Endothelial cell of umbilical vein (primary cell): ENCODE results near the gene C1orf53. TPM values are rescaled to one million over a fixed set of nuclear protein-coding genes. Genes with fewer than 3 reads are reported as not detected.

Experiments
- BruUV-seq: library from RNA; stranded (reverse); fragments of 400-500 nt; replicated peaks from 2 replicates; lab custom pipeline; 2021; lab: Mats Ljungman, UMichigan
- CTCF ChIA-PET: fragments of 300-600, 350-600 bp; sonication (Branson Sonifier 250); formaldehyde crosslinking; loops from one replicate; lab custom pipeline; 2021; ENCODE audit warnings: antibody characterized with exemption, inconsistent platforms; lab: Charles Lee
- POLR2A ChIA-PET: fragments of 300-600, 350-600 bp; sonication (Branson Sonifier 250); formaldehyde crosslinking; loops from one replicate; lab custom pipeline; 2021; ENCODE audit warnings: antibody characterized with exemption, inconsistent platforms; lab: Charles Lee
- DNase-seq: peaks from one replicate; pipeline ENCODE4 v3.0.0-alpha.2; 2011; ENCODE audit warnings: low read depth, low spot score
- FAIRE-seq: peaks from 2 replicates; lab custom pipeline; 2011; peaks lifted over from hg19 to GRCh38; lab: Jason Lieb, UNC
- H2AFZ ChIP-seq: 2 replicates; pipeline ENCODE4 v1.6.0; 2012; ENCODE audit warnings: low read depth, low read length, control low read depth, inconsistent platforms
- H3K27ac ChIP-seq: 2 replicates; pipeline ENCODE4 v1.5.1; 2011; ENCODE audit warnings: low read depth, mild to moderate bottlenecking, control low read depth, low read length, moderate library complexity; ENCODE audit not compliant: insufficient read depth
- H3K27me3 ChIP-seq, 2 experiments: 2 replicates each; pipeline versions ENCODE4 v1.6.0 to v1.6.1; 2011; ENCODE audit warnings: low read length in 2 of 2, mixed read lengths in 1 of 2; ENCODE audit not compliant: control insufficient read depth in 2 of 2, insufficient read depth in 2 of 2
- H3K36me3 ChIP-seq, 2 experiments: 2 replicates in 1 of 2; 3 replicates in 1 of 2; pipeline ENCODE4 v1.5.1; 2011; ENCODE audit warnings: low read length in 2 of 2, mild to moderate bottlenecking in 1 of 2, moderate library complexity in 1 of 2; ENCODE audit not compliant: control insufficient read depth in 2 of 2, insufficient read depth in 2 of 2; ENCODE audit errors: extremely low read depth in 1 of 2
- H3K4me1 ChIP-seq: 3 replicates; pipeline ENCODE4 v1.5.1; 2011; ENCODE audit warnings: mild to moderate bottlenecking, low read length; ENCODE audit not compliant: control insufficient read depth, insufficient read depth; ENCODE audit errors: extremely low read depth
- H3K4me2 ChIP-seq: 2 replicates; pipeline ENCODE4 v1.6.1; 2011; ENCODE audit warnings: low read length, control low read depth, mixed read lengths; ENCODE audit not compliant: insufficient read depth
- H3K4me3 ChIP-seq, 3 experiments: fragments of 200-600 bp in 1 of 3; sonication (generic), shearing (Covaris generic) in 1 of 3; replicated peaks in 1 of 3; 2 replicates each; pipeline ENCODE4 v1.5.1; 2011 to 2016; ENCODE audit warnings: control low read depth in 3 of 3, low read length in 3 of 3, mild to moderate bottlenecking in 2 of 3, inconsistent platforms in 1 of 3, low read depth in 1 of 3, moderate library complexity in 1 of 3; ENCODE audit not compliant: insufficient read depth in 1 of 3
- H3K79me2 ChIP-seq: 2 replicates; pipeline ENCODE4 v1.6.0; 2012; ENCODE audit warnings: low read length, inconsistent platforms; ENCODE audit not compliant: control insufficient read depth, insufficient read depth
- H3K9ac ChIP-seq: replicated peaks from 2 replicates; pipeline ENCODE3; 2011; ENCODE audit warnings: low read length, control low read depth; ENCODE audit not compliant: insufficient read depth; ENCODE audit errors: extremely low read depth
- H3K9me1 ChIP-seq: replicated peaks from 3 replicates; pipeline ENCODE4 v1.6.0; 2011; ENCODE audit warnings: mild to moderate bottlenecking, low read length; ENCODE audit not compliant: control insufficient read depth, insufficient read depth; ENCODE audit errors: extremely low read depth
- H3K9me3 ChIP-seq: replicated peaks from 2 replicates; pipeline ENCODE4 v1.5.1; 2012; ENCODE audit warnings: low read length, inconsistent platforms; ENCODE audit not compliant: control insufficient read depth, insufficient read depth
- H4K20me1 ChIP-seq: replicated peaks from 2 replicates; pipeline ENCODE3; 2011; ENCODE audit warnings: mild to moderate bottlenecking, low read length; ENCODE audit not compliant: control insufficient read depth, insufficient read depth; ENCODE audit errors: extremely low read depth
- EZH2 ChIP-seq: IDR thresholded peaks from 2 replicates; pipeline ENCODE4 v1.6.1; 2012; ENCODE audit warnings: borderline replicate concordance, low read depth, mild to moderate bottlenecking, moderate library complexity, low read length, inconsistent platforms; ENCODE audit not compliant: severe bottlenecking
- FOS ChIP-seq: IDR thresholded peaks from 2 replicates; pipeline ENCODE4 v1.6.1; 2011; ENCODE audit warnings: mild to moderate bottlenecking, low read length, moderate library complexity, borderline replicate concordance; ENCODE audit not compliant: insufficient read depth
- JUN ChIP-seq: IDR thresholded peaks from 2 replicates; pipeline ENCODE4 v1.6.1; 2011; ENCODE audit warnings: borderline replicate concordance, low read depth; ENCODE audit not compliant: insufficient read length, insufficient read depth
- MAX ChIP-seq: IDR thresholded peaks from 2 replicates; pipeline ENCODE4 v1.6.1; 2011; ENCODE audit not compliant: insufficient read depth, insufficient read length
- POLR2A ChIP-seq: IDR thresholded peaks from 2 replicates; pipeline ENCODE4 v1.6.1; 2012; ENCODE audit warnings: low read depth, mild to moderate bottlenecking, control low read depth, low read length
- POLR2AphosphoS5 ChIP-seq: IDR thresholded peaks from 2 replicates; pipeline ENCODE4 v1.6.1; 2012; ENCODE audit warnings: low read depth, mild to moderate bottlenecking, control low read depth, low read length, moderate library complexity; ENCODE audit not compliant: insufficient read depth
- dilution Hi-C: fragments of 300-500 bp; cut with MboI; formaldehyde crosslinking; loops from one replicate; pipeline ENCODE4 v1.15.0; 2019; ENCODE audit warnings: low sequenced_read_pairs; ENCODE audit not compliant: extremely low pct_ligation_motif_present
- intact Hi-C: fragments of 100-400 bp; cut with micrococcal nuclease; formaldehyde crosslinking; loops from one replicate; pipeline ENCODE4 v1.10.0; 2022
- polyA plus RNA-seq, 4 experiments: library from polyadenylated mRNA; depleted of rRNA in 3 of 4; stranded (reverse) in 3 of 4; unstranded in 1 of 4; fragments of >200 nt; gene quantifications; 2 replicates each; pipeline versions ENCODE4 v1.2.1 to v1.2.3, GENCODE V29; 2011 to 2012; ENCODE audit warnings: missing spikeins in 1 of 4
- total RNA-seq: library from RNA; stranded (reverse); gene quantifications from 2 replicates; pipeline ENCODE4 v1.2.3, GENCODE V29; 2021
- TF ChIP-seq, protein P1 (sequence below), 2 donors: IDR thresholded peaks; 1 replicate in 1 of 2; 2 replicates in 1 of 2; pipeline ENCODE4 v1.5.1; 2011; ENCODE audit warnings: low read length in 2 of 2, mild to moderate bottlenecking in 2 of 2, moderate library complexity in 2 of 2, control low read depth in 1 of 2, inconsistent platforms in 1 of 2, low read depth in 1 of 2; ENCODE audit not compliant: insufficient read depth in 1 of 2; ENCODE audit errors: extremely low read depth in 1 of 2

The C1orf53 gene
- total and polyA plus RNA-seq, 2 donors (not counting 3 experiments of a cell fraction or from before 2014, with no cell fraction given): 3.5 to 6.5 TPM

- Histone ChIP-seq H3K4me1 (no peaks in the 10 kb centered on the region), H3K27ac (no peak overlapping the region), H2AFZ (no peak overlapping the region), H3K9me3 (no peaks in the 10 kb centered on the region), H3K79me2 (no peaks in the 10 kb centered on the region), H3K36me3 (no peaks in the 10 kb centered on the region), H3K27me3 (no peaks in the 10 kb centered on the region), H3K4me3 (no peak overlapping the region), H3K9me1 (no peaks in the 10 kb centered on the region), H4K20me1 (no peaks in the 10 kb centered on the region), H3K9ac (no peak overlapping the region), H3K4me2 (no peak overlapping the region)
- intact Hi-C loops (no loop called here), dilution Hi-C loops (no loop called here)
- POLR2A ChIA-PET: no interaction called here
- FAIRE-seq: no peak
- CTCF ChIA-PET: no interaction called here
- no peak for DNase-seq
- TF ChIP-seq POLR2A (no peak), POLR2AphosphoS5 (no peak), MAX (no peak), EZH2 (no peak), JUN (no peak), FOS (no peak)
- TF ChIP-seq, protein P1, sequence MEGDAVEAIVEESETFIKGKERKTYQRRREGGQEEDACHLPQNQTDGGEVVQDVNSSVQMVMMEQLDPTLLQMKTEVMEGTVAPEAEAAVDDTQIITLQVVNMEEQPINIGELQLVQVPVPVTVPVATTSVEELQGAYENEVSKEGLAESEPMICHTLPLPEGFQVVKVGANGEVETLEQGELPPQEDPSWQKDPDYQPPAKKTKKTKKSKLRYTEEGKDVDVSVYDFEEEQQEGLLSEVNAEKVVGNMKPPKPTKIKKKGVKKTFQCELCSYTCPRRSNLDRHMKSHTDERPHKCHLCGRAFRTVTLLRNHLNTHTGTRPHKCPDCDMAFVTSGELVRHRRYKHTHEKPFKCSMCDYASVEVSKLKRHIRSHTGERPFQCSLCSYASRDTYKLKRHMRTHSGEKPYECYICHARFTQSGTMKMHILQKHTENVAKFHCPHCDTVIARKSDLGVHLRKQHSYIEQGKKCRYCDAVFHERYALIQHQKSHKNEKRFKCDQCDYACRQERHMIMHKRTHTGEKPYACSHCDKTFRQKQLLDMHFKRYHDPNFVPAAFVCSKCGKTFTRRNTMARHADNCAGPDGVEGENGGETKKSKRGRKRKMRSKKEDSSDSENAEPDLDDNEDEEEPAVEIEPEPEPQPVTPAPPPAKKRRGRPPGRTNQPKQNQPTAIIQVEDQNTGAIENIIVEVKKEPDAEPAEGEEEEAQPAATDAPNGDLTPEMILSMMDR (IDR thresholded peaks at IDR 0.05; ENCODE audit: extremely low read depth in 1 of 2, insufficient read depth in 1 of 2, low read depth in 1 of 2, low read length in 2 of 2): no peak
- BruUV-seq: no TSS peak
These were observed 52.4 kb downstream of the C1orf53 start for GRCh38 chr1:197954718-197955418.
